HG03457 (cell line): ENCODE data around the gene MIPEP.
"Not testable (repeated sequence)": the region's sequence is repeated elsewhere in the genome, so short reads cannot be mapped to it uniquely, and the experiment has no call there.

Experiments used
- ATAC-seq: cut with Tn5 transposase; IDR thresholded peaks from one replicate; pipeline ENCODE4 v1.9.1; 2021; ENCODE audit warnings: moderate number of reproducible peaks; ENCODE audit not compliant: unreplicated experiment

MIPEP gene

DNA sequence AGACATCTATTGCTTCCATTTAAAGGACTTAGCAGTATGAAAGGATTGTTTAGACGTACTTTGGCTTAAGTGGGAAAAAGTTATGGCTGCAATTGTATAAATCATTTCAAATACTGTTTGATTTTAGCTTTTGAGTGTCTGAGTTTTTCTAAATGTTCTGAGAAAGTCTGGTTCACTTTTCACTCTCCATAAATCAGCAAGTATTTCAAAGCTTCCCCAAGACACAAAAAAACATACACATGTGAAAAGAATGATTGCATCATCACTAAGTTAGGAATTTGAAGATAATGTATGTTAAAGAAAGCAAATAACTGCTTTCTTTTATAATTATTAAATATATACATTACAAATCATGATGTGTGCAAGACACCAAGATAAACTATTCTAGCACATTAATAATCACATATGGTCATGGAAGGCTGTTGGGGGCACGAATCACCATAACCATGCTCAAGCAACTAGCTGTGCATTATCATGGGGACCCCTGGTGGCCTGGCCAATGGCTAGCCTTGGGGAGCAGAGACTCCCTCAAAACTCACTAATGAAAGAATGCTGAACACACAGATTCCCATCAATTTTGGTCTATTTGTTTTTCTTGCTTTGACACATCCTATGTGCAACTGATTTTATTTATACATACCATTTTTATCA lies 111.1 kb downstream of the MIPEP start:
- ATAC-seq: no peak

GRCh38 chr13:23777575-23777870 lies 111.7 kb downstream of the MIPEP start:
- no peak for ATAC-seq

- ATAC-seq: peak; percentile 95
Observed at GRCh38 chr13:23776698-23777574, 112.3 kb downstream of the MIPEP start.

DNA sequence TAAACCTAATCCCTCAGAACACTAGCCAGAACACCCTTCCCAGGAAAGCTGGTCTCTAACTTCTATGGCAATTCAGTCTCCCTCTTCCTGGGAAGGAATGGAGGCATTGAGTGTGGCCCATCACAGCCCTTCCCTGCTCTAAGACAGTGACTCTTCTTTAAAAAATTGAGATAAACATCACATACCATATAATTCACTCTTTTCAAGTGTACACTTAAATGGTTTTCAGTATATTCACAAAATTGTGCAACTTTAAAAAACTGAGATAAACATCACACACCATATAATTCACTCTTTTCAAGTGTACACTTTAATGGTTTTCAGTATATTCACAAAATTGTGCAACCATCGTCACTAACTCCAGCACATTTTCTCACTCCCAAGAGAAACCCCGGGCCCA lies 116.5 kb downstream of the MIPEP start:
- ATAC-seq: no peak

DNA sequence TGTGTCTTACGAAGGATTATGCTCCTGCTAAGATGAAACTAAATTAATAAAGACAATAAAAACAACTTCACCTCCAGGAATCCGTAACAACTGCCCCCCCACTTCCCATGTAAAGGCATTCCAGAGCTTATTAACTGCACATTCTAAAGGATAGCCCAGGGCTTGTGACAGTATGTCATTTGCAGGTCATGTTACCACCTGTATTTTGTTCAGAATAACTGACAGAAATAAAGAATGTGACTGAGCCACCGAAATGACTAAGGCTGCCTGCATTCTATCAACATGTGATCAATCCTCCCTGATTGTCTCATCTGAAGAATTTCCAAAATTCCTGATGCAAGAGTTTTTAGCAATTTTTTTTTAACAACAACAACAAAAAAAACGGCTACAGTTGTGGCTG lies 117.2 kb downstream of the MIPEP start:
- ATAC-seq: no peak

DNA sequence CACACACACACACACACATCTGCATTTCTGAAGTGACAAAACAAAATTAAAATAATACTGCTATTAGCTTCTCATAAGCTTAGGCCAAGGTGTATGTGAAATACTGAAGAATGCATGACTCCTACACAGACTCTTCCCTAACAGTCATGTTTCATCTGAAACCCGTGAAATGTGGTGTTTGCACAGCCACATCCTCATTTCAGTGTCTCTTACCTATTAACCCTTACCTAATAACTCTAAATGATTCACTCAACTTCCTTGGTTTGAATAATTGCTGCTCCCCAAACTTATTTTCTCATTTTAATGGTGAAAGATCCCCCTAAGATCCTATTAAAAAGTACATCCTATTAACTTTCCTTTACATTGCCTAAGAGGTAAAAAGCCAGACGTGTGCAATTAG lies 117.6 kb downstream of the MIPEP start:
- peak; percentile 93 for ATAC-seq

DNA sequence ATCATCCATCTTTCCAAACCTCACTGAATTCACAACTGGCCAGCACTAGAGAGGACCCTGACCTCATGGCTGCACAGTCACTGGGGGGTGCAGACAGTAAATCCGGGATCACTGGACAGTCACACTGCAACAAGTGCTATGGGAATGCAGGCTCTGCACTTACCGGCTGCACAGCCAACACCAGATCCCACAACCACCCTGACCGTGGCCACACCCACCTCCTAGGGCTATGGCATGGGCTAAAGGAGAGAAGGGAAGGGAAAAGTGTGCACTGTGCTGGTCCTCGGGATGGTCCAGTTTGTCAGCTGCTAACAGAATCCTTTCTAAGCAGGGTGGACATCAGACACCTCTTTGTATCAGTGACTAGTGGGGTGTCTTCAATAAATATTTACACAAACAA lies 118.2 kb downstream of the MIPEP start:
- ATAC-seq: no peak

DNA sequence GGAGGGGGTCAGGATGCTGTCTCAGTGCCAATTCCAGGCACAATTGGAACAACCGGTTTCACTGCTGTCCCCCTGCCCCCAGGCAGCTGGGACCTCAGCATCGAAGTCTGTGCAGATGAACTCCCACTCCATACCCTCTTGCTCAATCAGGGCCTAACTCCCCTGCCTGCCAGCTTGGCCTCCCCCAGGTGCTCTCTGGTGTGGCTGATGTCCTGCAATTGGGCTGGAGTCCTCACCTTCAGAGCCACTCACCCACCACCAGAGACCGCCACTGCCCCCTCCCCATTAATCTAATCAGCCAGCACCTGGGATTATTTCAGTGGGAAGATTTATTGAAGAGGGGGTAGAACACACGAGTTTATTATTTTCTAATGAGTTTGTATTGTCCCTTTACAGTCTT lies 118.8 kb downstream of the MIPEP start:
- ATAC-seq: no peak

DNA sequence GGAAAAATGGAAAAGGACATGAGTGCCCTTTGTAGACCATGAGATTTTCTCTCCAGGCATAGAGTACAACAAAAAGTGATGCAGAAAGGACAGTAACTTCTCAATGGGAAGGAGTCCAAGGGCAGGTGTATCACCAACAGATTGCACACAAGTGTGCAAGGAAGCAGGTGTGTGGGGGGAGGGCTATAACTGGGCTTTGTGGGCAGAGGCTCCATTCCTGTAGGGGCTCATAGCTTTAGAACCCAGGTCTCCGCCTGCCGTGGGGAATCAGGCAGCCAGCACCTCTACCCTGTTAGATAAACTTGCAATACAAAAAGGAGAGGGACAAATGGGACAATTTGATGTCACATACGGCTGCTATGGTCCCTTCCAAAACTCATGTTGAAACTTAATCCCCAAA lies 119.8 kb downstream of the MIPEP start:
- no peak for ATAC-seq

DNA sequence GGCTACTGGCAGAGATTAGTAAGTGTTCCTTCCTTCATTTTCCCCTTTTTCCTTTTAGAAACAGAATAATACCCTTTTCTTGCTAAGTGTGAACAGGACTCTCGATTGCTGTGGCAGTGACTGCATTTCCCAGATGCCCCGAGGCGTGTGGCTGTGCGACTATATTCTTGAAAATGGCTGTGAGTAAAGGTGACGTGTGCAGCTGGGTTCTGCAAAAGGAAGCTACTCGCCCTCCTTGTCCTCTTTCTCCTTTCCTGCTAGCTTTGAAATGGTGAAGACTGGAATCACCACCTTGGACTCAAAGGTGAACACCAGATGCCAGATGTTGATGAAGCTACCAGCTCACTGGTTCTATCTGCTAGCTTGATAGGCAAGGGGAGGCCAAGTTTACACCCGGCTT lies 121.4 kb downstream of the MIPEP start:
- no peak for ATAC-seq

DNA sequence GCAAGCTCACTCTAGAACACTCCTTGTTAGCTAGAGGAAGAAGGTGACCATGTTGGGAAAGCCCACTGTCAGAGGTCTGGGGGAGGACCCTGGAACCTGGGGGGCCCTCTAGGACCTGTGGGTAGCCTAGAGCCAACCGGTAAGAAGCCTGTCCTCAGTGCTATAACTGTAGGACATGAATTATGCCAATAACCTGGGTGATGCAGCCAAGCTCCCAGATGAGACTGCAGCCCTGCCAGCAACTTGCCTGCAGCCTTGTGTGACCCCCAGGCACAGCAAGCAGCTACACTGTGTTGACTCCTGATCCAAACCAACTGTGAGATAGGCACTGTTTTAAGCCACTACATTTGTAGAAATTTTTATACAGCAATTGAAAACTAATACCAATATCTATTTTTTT lies 122.3 kb downstream of the MIPEP start:
- no peak for ATAC-seq

GRCh38 chr13:23766283-23766682 lies 122.9 kb downstream of the MIPEP start:
- no peak for ATAC-seq

GRCh38 chr13:23765531-23765930 lies 123.7 kb downstream of the MIPEP start:
- no peak for ATAC-seq

DNA sequence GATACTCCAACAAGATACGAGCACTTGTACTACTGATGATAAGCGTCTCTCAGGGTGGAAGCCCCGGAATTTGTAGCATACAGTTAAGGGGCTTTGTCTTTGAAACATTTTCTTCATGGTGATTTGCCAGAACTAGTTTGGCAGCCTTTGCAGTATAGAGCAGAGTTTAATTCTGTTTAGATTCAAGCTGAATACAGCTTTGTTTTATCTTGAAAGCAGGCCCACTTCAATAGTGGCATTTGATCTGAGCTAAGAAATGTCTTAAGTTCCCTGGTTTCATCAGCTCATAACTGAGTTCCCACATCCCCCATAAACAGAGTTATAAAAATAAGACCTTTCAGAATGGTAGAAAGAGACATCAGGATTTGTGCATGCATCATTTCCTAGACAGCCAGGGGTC lies 125.9 kb downstream of the MIPEP start:
- no peak for ATAC-seq

DNA sequence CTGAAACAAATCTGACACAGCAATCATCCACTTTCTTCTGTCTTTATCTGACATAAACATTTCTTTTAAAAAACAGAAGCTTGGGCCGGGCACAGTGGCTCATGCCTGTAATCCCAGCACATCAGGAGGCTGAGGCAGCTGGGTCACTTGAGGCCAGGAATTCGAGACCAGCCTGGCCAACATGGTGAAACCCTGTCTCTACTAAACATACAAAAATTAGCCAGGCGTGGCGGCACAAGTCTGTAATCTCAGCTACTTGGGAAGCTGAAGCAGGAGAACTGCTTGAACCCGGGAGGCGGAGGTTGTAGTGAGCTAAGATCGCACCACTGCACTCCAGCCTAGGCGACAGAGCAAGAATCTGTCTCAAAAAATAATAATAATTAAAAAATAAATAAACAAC lies 127.4 kb downstream of the MIPEP start:
- ATAC-seq: not testable (repeated sequence)

DNA sequence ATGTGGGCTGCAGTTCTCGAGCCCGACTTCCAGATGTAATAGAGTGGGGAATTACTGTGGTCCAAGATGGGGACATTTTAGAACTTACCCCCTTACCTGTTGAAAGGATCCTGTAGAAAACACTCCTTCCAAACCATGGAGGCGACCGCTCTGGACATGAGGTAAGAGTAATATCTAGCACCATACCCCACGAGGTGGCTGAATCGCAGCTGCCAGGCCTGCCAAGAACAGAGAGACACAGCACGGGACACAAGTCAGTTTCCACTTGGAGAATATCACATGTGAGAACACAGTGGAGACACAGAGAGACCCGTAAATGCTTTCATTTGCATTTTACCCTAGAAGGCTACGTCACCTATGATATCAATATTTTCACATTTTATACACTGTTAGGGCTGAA lies 129.2 kb downstream of the MIPEP start:
- ATAC-seq: no peak

- ATAC-seq: no peak
Observed at GRCh38 chr13:23758798-23759527, 130.2 kb downstream of the MIPEP start.

- no peak for ATAC-seq
Observed at GRCh38 chr13:23754997-23755396, 134.2 kb downstream of the MIPEP start.

GRCh38 chr13:23754506-23754905 lies 134.7 kb downstream of the MIPEP start:
- no peak for ATAC-seq

DNA sequence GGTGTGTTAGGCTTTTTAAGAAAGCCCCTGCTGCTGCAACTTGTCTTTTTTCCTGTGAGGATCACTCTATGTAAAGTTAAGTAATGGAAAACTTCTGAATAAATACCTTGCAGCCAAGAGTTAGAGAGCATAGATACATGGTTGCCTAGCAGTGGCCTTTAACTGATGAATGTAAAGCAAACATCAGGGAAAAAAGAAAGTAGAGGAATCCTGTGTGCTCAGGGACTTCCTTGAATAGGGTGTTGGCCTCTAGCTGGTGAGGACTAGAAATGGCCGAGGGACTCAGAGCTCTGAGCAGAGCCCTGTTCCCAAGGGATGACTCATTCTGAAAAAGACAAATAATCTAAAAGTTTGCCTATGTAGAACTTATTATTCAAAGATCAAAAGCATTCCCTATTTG lies 135.7 kb downstream of the MIPEP start:
- ATAC-seq: no peak

GRCh38 chr13:23752111-23753001 lies 136.8 kb downstream of the MIPEP start:
- ATAC-seq: peak; percentile 38
